ENCODE results near the gene TMEFF2.
"Not testable (repeated sequence)": the region's sequence is repeated elsewhere in the genome, so short reads cannot be mapped to it uniquely, and the experiment has no call there.

The TMEFF2 gene

GRCh38 chr2:192090911-192091310, 103.8 kb downstream of the TMEFF2 start:
- DNase-seq: no peak
- Histone ChIP-seq H3K4me3 (ENCODE audit: low read depth, low read length) (no peak overlapping the region), H3K27me3 (replicated peaks) (no peaks in the 10 kb centered on the region), H3K36me3 (replicated peaks) (no peaks in the 10 kb centered on the region), H3K27ac (no peak overlapping the region)
- no peak for TF ChIP-seq CTCF (IDR thresholded peaks at IDR 0.05; ENCODE audit: low read depth, low read length, missing control alignments)
- in situ Hi-C loops (cut with HindIII; ENCODE audit: low pct_ligation_motif_present, low sequenced_read_pairs): no loop called here

GRCh38 chr2:192087398-192087958, 107.3 kb downstream of the TMEFF2 start:
- H3K4me3 ChIP-seq (ENCODE audit: low read depth, low read length): no peak overlapping the region
- H3K27ac ChIP-seq: no peak overlapping the region
- no peaks in the 10 kb centered on the region for H3K36me3 ChIP-seq (replicated peaks)
- no peaks in the 10 kb centered on the region for H3K27me3 ChIP-seq (replicated peaks)
- in situ Hi-C loops (cut with HindIII; ENCODE audit: low pct_ligation_motif_present, low sequenced_read_pairs): no loop called here
- TF ChIP-seq CTCF (IDR thresholded peaks at IDR 0.05; ENCODE audit: low read depth, low read length, missing control alignments): no peak
- no peak for DNase-seq

DNA sequence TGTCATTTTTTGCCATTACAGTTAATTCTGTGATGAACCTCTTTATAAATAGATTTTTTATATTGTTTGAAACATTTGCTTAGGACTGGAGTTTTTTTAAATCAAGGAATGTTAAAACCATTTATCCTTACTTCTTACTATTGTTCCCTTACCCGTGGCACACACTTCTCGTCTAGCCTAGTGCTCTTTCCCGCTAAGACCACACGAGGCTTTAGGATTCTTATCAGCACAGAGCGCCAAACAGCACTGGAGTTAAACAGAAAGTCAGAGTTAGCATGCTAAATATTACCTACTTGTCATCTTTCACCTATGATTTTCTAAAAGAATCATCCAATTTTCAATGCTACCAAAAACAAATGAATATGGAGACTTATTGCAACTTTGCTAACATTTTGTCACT, 112.6 kb downstream of the TMEFF2 start:
- no peaks in the 10 kb centered on the region for H3K36me3 ChIP-seq (replicated peaks)

GRCh38 chr2:192080096-192080495, 114.6 kb downstream of the TMEFF2 start:
- H3K27me3 ChIP-seq (replicated peaks); in situ Hi-C loops (cut with HindIII; ENCODE audit: low pct_ligation_motif_present, low sequenced_read_pairs); H3K36me3 ChIP-seq (replicated peaks); H3K4me3 ChIP-seq (ENCODE audit: low read depth, low read length); H3K27ac ChIP-seq; DNase-seq: not testable (repeated sequence)

More for the DNA sequence above, 112.6 kb downstream of the TMEFF2 start:
- in situ Hi-C loops (cut with HindIII; ENCODE audit: low pct_ligation_motif_present, low sequenced_read_pairs): no loop called here
- no peak for DNase-seq
- no peak for TF ChIP-seq CTCF (IDR thresholded peaks at IDR 0.05; ENCODE audit: low read depth, low read length, missing control alignments)
- Histone ChIP-seq H3K27me3 (replicated peaks) (no peaks in the 10 kb centered on the region), H3K27ac (no peak overlapping the region), H3K4me3 (ENCODE audit: low read depth, low read length) (no peak overlapping the region)

DNA sequence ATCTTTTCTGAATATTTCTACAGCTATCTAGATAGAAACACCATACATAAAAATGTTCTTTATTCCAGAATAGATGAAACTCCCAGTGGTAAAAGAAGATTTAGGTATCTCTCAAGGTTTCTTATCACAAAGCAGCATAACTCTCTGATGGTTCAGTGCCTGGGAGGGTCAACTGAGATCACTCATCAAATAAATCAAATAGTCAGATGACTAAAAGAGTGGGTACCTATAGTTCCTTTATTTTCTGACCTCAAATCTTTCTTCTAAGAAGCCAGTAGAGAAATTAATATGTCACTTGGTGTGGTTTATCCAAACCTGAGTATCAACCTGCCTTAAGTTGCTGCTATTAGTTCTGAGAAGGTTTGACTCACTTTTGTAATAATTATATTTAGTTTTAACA, 120.9 kb downstream of the TMEFF2 start:
- Histone ChIP-seq H3K27me3 (replicated peaks) (no peaks in the 10 kb centered on the region), H3K36me3 (replicated peaks) (no peaks in the 10 kb centered on the region), H3K27ac (no peak overlapping the region), H3K4me3 (ENCODE audit: low read depth, low read length) (no peak overlapping the region)
- no peak for DNase-seq
- TF ChIP-seq CTCF (IDR thresholded peaks at IDR 0.05; ENCODE audit: low read depth, low read length, missing control alignments): no peak
- in situ Hi-C loops (cut with HindIII; ENCODE audit: low pct_ligation_motif_present, low sequenced_read_pairs): no loop called here

GRCh38 chr2:192072778-192073177, 122.0 kb downstream of the TMEFF2 start:
- no peaks in the 10 kb centered on the region for H3K27me3 ChIP-seq (replicated peaks)
- TF ChIP-seq CTCF (IDR thresholded peaks at IDR 0.05; ENCODE audit: low read depth, low read length, missing control alignments): no peak
- H3K27ac ChIP-seq: no peak overlapping the region
- no peak for DNase-seq
- in situ Hi-C loops (cut with HindIII; ENCODE audit: low pct_ligation_motif_present, low sequenced_read_pairs): no loop called here
- H3K36me3 ChIP-seq (replicated peaks): no peaks in the 10 kb centered on the region
- no peak overlapping the region for H3K4me3 ChIP-seq (ENCODE audit: low read depth, low read length)

All from brain microvascular endothelial cell (primary cell).